Esophagus squamous epithelium (tissue), 5 donors: ENCODE results near the gene USP37. TPM values are rescaled to one million over a fixed set of nuclear protein-coding genes. Genes with fewer than 3 reads are reported as not detected.

Source experiments
- DNase-seq: peaks from one replicate; lab custom pipeline; 2025; lab: John Stamatoyannopoulos, UW
- H3K27ac ChIP-seq, 4 donors: fragments of 200-600 bp; sonication (generic); one replicate each; pipeline ENCODE4 v1.5.1; 2016 to 2019; ENCODE audit warnings: mild to moderate bottlenecking in 1 of 4
- H3K27me3 ChIP-seq, 4 donors: fragments of 200-600 bp; sonication (generic); 1 replicate in 3 of 4; 2 replicates in 1 of 4; pipeline versions ENCODE4 v1.5.1 to v1.6.0; 2017 to 2021; ENCODE audit warnings: antibody characterized with exemption in 1 of 4
- H3K36me3 ChIP-seq, 3 donors: fragments of 200-600 bp; sonication (generic); one replicate each; pipeline ENCODE4 v1.5.1; 2016 to 2019
- H3K4me1 ChIP-seq, 3 donors: fragments of 200-600 bp; sonication (generic); one replicate each; pipeline ENCODE4 v1.5.1; 2017 to 2019
- H3K4me3 ChIP-seq, 4 donors: fragments of 200-600 bp; sonication (generic); 1 replicate in 3 of 4; 2 replicates in 1 of 4; pipeline ENCODE4 v1.5.1; 2016 to 2019; ENCODE audit warnings: mild to moderate bottlenecking in 2 of 4, moderate library complexity in 1 of 4
- H3K9me3 ChIP-seq, 3 donors: fragments of 200-600 bp; sonication (generic); one replicate each; pipeline ENCODE4 v1.5.1; 2016 to 2019
- POLR2A ChIP-seq, 4 donors: fragments of 450-650 bp; IDR thresholded peaks; one replicate each; pipeline ENCODE4 v1.6.1; 2017; ENCODE audit warnings: antibody characterized with exemption in 4 of 4, mild to moderate bottlenecking in 4 of 4, moderate library complexity in 3 of 4
- WGBS, 2 donors: methylation state at CpG; one replicate each; pipeline ENCODE4 v1.1.5; 2018; 5-methylcytosine and 5-hydroxymethylcytosine counted together
- intact Hi-C: fragments of 100-400 bp; cut with DNase I; formaldehyde crosslinking; loops from one replicate; pipeline ENCODE4 v1.15.0; 2022
- total RNA-seq, 4 donors: library from RNA; depleted of rRNA; stranded (reverse); fragments of >200 nt; gene quantifications; one replicate each; pipeline ENCODE4 v1.1.0, GENCODE V29; 2016
- TF ChIP-seq, protein P1 (sequence below), 6 experiments: fragments of 450-650 bp in 4 of 6; fragments of 200-600 bp in 2 of 6; sonication (generic) in 2 of 6; IDR thresholded peaks; one replicate each; pipeline ENCODE4 v1.5.1; 2016 to 2019; ENCODE audit warnings: antibody characterized with exemption in 6 of 6, mild to moderate bottlenecking in 4 of 6, moderate library complexity in 4 of 6
- donor health status: DM: yes; HTN: yes; CAD: no.

Gene USP37
- total RNA-seq, 4 donors from 2014 or later = 6.0 to 10.9 (median 7.8) TPM

DNA sequence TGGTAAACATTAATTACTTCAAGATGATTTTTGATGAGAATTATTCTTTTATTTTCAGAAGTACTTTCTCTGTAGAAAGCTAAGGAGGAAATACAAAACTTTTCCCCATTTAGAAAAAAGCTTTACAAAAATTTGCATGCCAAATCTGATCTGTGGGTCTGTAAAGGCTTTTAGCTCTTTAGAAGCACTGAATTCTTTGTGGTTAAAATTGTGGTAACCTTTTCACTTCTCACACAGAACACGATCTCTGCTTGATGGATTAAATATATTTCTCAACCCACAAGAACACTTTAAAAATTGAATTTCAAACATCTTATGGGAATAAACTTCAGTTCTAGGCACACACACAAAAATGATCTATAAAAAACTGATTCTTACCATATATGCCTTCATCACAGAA, 85.5 kb downstream of the USP37 start:
- peaks cover 0 to 96% (median 6%) of the 10 kb centered on the region in 3 donors for H3K36me3 ChIP-seq
- H3K9me3 ChIP-seq = no peaks in the 10 kb centered on the region

DNA sequence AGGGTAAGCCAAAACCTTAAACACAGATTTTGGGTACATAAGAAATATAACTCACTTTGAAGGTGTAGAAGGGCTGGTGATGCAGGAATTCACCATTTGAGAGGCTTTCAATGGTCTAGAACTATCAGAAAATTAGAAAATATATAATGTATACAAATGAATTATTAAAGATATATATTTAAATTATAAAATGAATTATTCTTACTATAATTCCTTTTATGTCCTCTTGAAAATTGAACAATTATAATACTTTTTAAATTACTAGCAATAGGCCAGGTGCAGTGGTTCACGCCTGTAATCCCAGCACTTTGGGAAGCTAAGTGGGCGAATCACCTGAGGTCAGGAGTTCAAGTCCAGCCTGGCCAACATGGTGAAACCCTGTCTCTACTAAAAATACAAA, 88.6 kb downstream of the USP37 start:
- DNase-seq = no peak
- H3K9me3 ChIP-seq = no peaks in the 10 kb centered on the region
- 88 to 96% methylated on average over 2 of the region's 2 CpGs for WGBS, 2 donors
- H3K4me3 ChIP-seq = no peak overlapping the region
- no peaks in the 10 kb centered on the region for H3K27me3 ChIP-seq
- H3K4me1 ChIP-seq = peaks cover 0 to 2% (median 0%) of the 10 kb centered on the region in 3 donors
- TF ChIP-seq POLR2A (IDR thresholded peaks at IDR 0.05) = no peak
- TF ChIP-seq, protein P1, sequence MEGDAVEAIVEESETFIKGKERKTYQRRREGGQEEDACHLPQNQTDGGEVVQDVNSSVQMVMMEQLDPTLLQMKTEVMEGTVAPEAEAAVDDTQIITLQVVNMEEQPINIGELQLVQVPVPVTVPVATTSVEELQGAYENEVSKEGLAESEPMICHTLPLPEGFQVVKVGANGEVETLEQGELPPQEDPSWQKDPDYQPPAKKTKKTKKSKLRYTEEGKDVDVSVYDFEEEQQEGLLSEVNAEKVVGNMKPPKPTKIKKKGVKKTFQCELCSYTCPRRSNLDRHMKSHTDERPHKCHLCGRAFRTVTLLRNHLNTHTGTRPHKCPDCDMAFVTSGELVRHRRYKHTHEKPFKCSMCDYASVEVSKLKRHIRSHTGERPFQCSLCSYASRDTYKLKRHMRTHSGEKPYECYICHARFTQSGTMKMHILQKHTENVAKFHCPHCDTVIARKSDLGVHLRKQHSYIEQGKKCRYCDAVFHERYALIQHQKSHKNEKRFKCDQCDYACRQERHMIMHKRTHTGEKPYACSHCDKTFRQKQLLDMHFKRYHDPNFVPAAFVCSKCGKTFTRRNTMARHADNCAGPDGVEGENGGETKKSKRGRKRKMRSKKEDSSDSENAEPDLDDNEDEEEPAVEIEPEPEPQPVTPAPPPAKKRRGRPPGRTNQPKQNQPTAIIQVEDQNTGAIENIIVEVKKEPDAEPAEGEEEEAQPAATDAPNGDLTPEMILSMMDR (IDR thresholded peaks at IDR 0.05) = no peak
- H3K27ac ChIP-seq = no peak overlapping the region
- intact Hi-C loops = no loop called here
- peaks cover 0 to 94% (median 6%) of the 10 kb centered on the region in 3 donors for H3K36me3 ChIP-seq

More for the DNA sequence above, 85.5 kb downstream of the USP37 start:
- intact Hi-C loops = no loop called here
- DNase-seq = no peak
- TF ChIP-seq, protein P1 (IDR thresholded peaks at IDR 0.05) = no peak
- no peak for TF ChIP-seq POLR2A (IDR thresholded peaks at IDR 0.05)
- Histone ChIP-seq H3K4me1 (no peaks in the 10 kb centered on the region), H3K27ac (no peak overlapping the region), H3K4me3 (no peak overlapping the region), H3K27me3 (no peaks in the 10 kb centered on the region)
- 57 to 69% methylated on average over 1 of the region's 1 CpG for WGBS, 2 donors

DNA sequence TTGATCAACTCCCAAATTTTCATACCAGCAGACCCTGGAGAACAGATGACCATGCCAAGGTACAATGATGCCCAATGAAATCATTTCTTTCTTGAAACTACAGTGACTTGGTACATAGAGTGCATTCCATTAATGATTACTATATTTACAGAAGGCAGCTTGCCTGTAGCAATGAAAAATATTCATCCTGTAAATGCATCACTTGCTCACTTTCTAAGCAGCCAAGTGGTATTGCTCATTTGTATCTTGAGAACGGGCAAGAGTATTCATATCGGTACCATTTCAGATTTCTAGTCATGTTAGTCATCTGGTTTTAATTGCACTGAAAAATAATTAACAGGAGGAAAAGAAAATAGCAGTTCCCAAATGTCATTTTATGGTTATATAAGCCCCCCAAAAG, 89.6 kb downstream of the USP37 start:
- TF ChIP-seq POLR2A (IDR thresholded peaks at IDR 0.05) = no peak
- TF ChIP-seq, protein P1 (IDR thresholded peaks at IDR 0.05) = no peak
- peaks cover 0 to 4% (median 0%) of the 10 kb centered on the region in 3 donors for H3K4me1 ChIP-seq
- H3K9me3 ChIP-seq = no peaks in the 10 kb centered on the region
- intact Hi-C loops = no loop called here
- no peak overlapping the region for H3K4me3 ChIP-seq
- H3K36me3 ChIP-seq = peaks cover 0 to 94% (median 6%) of the 10 kb centered on the region in 3 donors
- H3K27me3 ChIP-seq = no peaks in the 10 kb centered on the region
- DNase-seq = no peak
- WGBS, 2 donors = 68 to 69% methylated on average over 2 of the region's 2 CpGs
- H3K27ac ChIP-seq = no peak overlapping the region

DNA sequence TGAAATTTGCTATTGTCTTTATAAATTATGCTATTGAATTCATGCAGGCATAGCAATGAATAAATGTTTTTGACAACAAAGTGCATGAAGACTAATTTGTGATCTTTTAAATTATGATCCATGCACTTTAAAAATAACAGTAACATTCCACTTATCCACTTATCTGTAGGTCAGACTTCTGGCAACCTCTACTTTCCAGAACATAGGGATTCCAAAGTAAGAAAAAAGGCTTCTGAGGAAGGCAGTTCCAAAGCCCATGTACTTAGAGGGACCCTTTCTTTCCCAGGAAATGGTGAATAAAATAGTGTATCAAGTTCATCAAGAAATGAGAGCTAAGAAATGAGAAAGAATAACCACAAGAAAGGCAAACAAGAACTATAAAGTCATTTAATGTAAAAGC, 90.9 kb downstream of the USP37 start:
- no peak overlapping the region for H3K4me3 ChIP-seq
- peaks cover 0 to 95% (median 6%) of the 10 kb centered on the region in 3 donors for H3K36me3 ChIP-seq
- H3K4me1 ChIP-seq = peaks cover 0 to 4% (median 0%) of the 10 kb centered on the region in 3 donors
- H3K27me3 ChIP-seq = no peaks in the 10 kb centered on the region
- TF ChIP-seq, protein P1 (IDR thresholded peaks at IDR 0.05) = no peak
- no peak for TF ChIP-seq POLR2A (IDR thresholded peaks at IDR 0.05)
- H3K27ac ChIP-seq = peak overlapping the region in 2 of 4 donors; percentile 45 to 59
- intact Hi-C loops = no loop called here
- H3K9me3 ChIP-seq = no peaks in the 10 kb centered on the region
- no peak for DNase-seq

DNA sequence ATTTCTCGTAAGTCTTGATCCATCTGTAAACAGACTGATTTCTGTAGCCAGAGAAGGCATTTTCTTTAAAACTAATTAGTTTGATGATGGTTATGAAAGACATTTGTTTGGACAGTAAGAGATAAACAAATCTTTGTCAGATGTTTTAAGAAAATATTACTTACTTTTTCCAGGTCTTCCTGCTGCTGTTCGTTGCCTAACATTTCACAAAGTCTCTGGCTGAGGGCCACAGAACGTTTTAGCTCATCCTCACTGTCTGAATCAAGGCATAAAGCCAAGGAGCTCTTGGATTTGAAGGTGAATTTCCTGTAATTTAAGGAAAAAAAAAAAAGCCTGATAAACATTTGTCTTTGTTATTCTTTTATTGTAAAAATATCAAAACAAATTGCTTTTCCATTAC, 91.5 kb downstream of the USP37 start:
- no peak for DNase-seq
- intact Hi-C loops = no loop called here

More for the DNA sequence above, 91.5 kb downstream of the USP37 start:
- TF ChIP-seq POLR2A (IDR thresholded peaks at IDR 0.05) = no peak
- TF ChIP-seq, protein P1 (IDR thresholded peaks at IDR 0.05) = no peak
- Histone ChIP-seq H3K9me3 (no peaks in the 10 kb centered on the region), H3K36me3 (peaks cover 0 to 95% (median 5%) of the 10 kb centered on the region in 3 donors), H3K27me3 (no peaks in the 10 kb centered on the region), H3K4me1 (peaks cover 0 to 4% (median 0%) of the 10 kb centered on the region in 3 donors), H3K4me3 (peak overlapping the region in 1 of 4 donors; percentile 5), H3K27ac (peak overlapping the region; percentile 15 to 77 (median 56))
- WGBS, 2 donors = 40 to 47% methylated on average over 3 of the region's 3 CpGs
